ENCODE results near the gene SST.

SST gene

DNA sequence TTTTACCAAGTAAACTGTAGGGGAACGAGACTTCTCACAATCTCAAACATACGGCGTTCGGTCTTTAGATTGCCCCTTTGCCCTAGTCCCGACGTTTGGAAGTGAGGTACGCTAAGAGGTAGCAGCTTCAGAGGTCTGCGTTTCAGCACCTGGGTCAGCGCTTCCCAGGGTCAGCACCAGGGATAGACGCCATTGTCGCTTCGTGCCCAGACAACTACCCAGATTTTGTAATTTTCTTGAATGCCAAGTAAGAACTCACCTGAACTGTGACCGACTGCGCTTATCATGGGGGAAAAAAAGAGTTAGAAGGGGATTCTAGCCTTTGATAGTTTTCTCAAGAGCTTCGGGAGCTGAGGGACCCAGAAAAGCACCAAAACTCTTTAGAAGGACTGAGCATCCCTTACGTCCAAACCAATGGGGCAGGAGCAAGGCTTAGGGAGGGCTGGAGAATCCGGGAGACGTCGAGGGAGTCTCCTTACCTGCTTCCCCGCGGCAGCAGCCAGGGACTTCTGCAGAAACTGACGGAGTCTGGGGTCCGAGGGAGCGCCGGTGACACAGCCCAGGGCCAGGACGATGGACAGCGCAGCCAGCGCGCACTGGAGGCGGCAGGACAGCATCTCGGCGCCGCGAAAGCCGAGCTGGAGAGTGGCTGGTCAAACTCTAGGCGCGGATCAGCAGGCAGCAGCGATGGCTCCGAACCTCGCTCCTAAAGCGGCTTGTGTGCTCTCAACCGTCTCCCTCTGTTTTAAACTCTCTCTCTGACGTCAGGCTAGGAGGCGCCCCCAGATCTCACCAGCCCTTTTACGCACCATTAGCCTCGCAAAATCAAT, at the start of gene SST:
TSS of gene SST (minus strand) at position 720 of the 830 bp plus-strand sequence. CDS start at position 617, 103 bp downstream.
- DNase-seq = no peak

GRCh38 chr3:187719628-187720336, 49.6 kb upstream of the SST start:
- DNase-seq = no peak

GRCh38 chr3:187718802-187719201, 48.6 kb upstream of the SST start:
- DNase-seq = no peak

GRCh38 chr3:187717572-187717971, 47.4 kb upstream of the SST start:
- no peak for DNase-seq

DNA sequence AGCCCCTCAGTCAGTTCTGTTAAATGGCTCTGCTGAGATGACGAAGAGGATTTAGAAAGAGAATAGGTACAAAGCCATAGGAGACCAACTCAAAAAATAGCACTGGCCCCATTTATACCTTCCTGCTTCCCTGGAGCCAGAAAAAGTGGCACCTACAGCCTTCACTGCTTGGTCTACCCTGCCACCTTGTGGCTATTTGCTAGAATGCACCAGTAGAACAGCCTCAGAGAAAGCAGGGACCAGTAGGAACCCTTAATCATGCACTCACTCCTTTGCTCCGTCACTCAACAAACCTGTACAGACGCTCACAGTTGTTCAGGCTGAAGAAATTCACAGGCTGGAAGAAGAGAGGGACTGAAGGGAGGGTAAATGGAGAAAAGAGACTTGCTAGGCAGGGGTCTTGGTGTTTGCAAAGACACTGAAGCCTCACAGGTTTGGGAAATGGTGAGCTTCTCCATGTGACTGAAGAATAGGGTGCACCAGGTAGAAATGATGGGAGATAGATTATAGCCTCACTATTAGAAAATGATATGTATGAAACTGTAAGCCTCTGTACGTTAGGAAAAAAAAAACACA, 44.3 kb upstream of the SST start:
- peak; percentile 30 for DNase-seq

DNA sequence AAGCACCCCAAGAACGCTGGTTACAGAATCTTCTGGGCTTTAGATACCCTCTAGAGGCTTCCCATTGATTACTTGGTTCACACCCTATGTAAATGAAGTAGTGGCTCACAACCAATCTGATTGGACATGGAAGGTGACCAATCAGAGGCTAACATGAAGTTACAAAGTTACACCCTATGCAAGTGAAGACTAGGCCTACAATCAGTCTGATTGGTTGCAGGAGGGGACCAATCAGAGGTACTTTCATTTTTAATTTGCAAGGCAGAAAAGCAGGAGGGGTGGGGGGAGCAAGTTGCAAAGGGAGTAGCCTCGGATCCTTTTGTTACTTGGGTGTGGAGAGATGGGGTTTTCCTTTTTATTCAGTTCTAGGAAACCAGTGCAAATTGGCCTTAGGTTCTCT, 43.3 kb upstream of the SST start:
- DNase-seq = no peak

DNA sequence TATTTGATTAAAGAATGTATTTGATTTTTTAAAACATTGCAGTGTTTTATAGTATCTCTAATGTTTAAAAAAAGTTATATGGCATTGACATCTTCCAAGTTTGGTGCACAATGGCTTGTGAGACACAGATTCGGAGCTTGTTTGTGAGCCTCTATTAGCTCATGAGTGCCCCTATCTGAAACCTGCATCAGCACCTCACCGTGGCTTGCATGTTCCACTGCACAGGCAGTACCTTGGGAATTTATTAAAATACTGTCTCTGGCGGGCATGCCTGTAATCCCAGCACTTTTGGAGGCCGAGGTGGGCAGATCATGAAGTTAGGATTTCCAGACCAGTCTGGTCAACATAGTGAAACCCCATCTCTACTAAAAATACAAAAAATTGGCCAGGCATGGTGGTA, 39.0 kb upstream of the SST start:
- DNase-seq = no peak

GRCh38 chr3:187708696-187709095, 38.5 kb upstream of the SST start:
- no peak for DNase-seq

DNA sequence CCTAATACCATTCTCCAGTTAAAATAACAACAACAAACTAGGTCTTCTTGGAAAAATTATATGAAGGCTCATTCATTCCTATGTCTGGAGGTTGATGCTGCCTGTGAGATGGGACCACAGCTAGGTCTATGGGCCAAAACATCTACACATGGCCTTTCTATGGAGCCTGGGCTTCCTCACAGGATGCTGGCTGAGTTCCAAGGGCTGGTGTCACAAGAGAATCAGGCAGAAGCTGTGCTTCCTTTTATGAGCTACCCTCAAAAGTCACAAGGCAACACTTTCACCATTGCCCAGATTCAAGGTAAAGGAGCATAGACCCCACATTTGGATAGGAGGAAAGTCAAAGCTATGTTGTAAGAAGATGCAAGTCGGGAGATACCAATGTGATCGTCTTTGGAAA, 36.8 kb upstream of the SST start:
- no peak for DNase-seq

- DNase-seq = no peak
These were observed 35.0 kb upstream of the SST start for GRCh38 chr3:187705164-187705563.

DNA sequence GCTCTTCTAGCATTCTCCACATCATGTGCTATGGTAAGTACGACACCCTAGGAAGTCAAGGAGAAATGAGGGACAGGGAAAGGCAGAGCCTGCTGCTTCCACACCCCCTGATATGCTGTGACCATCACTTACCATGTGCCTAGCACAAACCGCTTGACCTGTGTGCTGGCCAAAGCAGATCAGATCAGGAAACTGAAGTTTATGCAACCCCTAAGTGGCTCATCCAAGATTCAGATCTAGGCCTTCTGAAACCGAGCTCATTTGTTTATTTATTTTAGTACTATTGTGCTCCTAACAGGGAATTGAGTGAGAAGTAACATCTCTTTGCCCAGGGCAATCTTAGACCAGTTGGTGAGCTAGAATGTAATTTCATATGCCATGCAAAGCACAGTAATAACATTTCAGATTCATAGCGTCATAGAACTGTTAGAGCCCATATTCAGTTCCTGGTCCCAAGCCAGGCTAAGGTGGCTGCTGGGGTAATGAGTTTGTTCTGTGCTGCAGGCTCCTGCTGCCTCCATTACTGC, 32.4 kb upstream of the SST start, which contains the start of gene RTP2:
TSS of gene RTP2 (minus strand) at position 51 of the 527 bp plus-strand sequence. CDS start 429 bp downstream, outside the sequence.
- DNase-seq = no peak

- no peak for DNase-seq
These were observed 30.1 kb upstream of the SST start for GRCh38 chr3:187700249-187700648.

DNA sequence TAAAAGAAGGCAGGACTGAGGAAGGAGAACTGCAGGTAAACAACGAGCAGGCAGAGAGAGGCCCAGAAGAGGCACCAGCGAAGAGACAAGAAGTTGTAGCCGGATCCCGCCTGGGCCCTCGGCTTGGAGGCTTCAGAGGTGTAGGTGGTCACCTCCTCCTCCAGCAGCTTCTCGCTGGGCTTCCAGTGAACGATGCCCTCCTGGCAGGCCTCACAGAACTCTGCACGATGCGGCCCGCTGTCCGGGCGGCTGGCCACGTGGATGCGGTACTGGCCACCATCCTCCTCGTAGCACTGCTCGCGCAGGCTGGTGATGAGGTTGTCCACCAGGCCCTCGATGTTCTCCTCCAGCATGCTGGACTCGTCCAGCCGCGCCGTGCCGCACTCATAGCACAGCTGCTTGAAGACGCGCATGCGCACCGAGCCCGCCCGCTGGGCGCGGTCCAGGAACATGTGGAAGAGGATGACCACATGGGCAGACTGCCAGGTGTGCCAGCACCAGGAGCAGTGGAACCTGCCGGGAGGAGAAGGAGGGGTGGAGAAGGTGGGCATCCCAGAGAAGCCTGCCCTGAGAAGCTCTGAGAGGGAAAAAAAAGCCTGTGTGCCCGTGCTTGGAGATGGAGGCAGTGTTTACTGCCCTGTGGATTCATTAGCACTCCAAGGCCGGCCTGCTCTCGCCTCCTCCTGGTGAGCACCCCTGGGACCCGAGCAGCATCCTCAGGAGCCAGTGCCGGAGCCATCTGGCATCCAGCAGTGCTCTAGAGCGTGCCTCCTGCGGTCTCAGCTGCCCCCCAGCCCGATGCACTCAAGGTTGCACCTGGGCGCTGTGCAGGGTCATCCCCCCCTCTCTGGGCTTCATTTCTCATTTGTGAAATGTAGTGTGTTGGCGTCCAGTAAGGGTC, 28.6 kb upstream of the SST start:
- DNase-seq = no peak

- no peak for DNase-seq
These were observed 25.8 kb upstream of the SST start for GRCh38 chr3:187696021-187696420.

DNA sequence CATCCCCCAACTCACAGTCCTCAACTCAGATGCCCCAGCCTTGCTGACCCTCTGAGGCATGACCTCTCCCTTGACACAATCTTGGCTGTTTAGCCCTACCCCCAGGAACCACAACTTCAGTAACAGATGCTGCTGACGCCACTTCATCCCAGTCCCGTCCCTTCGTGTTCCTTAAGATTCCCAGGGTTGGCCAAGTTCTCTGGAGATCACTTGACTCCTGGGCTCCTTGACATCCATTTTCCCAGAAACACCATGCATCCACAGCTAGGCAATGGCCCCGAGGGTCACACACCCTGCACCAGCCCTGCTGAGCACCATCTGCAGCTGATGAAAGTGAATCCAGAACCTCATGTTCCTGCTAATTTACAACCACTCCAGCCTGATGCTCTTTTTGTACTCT, 25.3 kb upstream of the SST start:
- DNase-seq = no peak

DNA sequence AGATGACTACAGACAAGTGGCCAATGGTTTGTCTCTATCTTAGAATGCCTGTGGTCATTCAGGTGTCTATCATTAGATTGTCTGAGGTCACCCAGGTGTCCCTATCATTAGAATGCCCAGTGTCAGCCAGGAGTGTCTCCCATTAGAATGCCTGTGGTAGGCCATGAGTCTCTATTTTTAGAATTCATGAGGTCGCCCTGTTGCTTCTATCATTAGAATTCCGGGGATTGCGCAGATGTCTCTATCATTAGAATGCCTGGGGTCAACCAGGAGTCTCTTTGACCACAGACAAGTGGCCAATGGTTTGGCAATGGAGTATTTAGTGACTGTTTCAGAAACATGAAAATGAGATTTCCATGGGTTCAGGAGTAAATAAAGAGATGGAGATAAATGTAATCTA, 24.6 kb upstream of the SST start:
- no peak for DNase-seq

- no peak for DNase-seq
These were observed 23.2 kb upstream of the SST start for GRCh38 chr3:187693431-187693830.

GRCh38 chr3:187689984-187690383, 19.8 kb upstream of the SST start:
- DNase-seq = no peak

GRCh38 chr3:187686621-187687273, 16.6 kb upstream of the SST start:
- DNase-seq = no peak

- DNase-seq = no peak
These were observed 15.8 kb upstream of the SST start for GRCh38 chr3:187685948-187686347.

GRCh38 chr3:187684880-187685279, 14.7 kb upstream of the SST start:
- DNase-seq = no peak

DNA sequence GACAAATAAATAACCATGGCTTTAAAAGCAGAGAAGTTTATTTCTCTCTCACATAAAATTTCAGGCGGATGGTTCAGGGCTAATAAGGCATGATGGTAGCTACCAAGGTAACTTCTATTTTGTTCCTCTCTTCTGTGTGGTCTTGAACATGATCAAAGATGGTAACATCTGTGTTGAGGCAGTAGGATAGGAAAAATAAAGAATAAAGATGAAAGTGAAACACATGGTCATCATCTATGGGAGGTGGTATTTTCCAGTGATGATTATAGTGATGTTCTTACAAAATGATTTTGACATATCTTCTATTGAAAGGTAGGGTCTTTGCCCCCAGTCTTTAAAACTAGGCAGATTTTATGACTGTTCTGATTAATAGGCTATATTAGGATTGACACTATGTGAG, 14.2 kb upstream of the SST start:
- DNase-seq = no peak
